ENCODE results near the gene POLE. TPM values are rescaled to one million over a fixed set of nuclear protein-coding genes. Genes with fewer than 3 reads are reported as not detected.

The POLE gene
- total RNA-seq, 2 donors from 2014 or later: 34.5 to 96.1 TPM

GRCh38 chr12:132662901-132663755, 24.0 kb downstream of the POLE start:
- no peak for TF ChIP-seq CTCF (IDR thresholded peaks at IDR 0.05)
- H3K36me3 ChIP-seq: peaks cover 4% of the 10 kb centered on the region
- no peak for DNase-seq
- no peak overlapping the region for H3K27ac ChIP-seq
- H3K9ac ChIP-seq (ENCODE audit: low read depth in 2 of 2, low read length in 2 of 2): no peak overlapping the region
- no peaks in the 10 kb centered on the region for H3K4me1 ChIP-seq
- intact Hi-C loops (cut with DNase I): no loop called here
- no peaks in the 10 kb centered on the region for H3K9me3 ChIP-seq
- no peak overlapping the region for H3K4me3 ChIP-seq
- H3K27me3 ChIP-seq: no peaks in the 10 kb centered on the region

GRCh38 chr12:132661972-132662371, 25.2 kb downstream of the POLE start:
- intact Hi-C loops (cut with DNase I): no loop called here
- H3K4me1 ChIP-seq: no peaks in the 10 kb centered on the region
- no peak for TF ChIP-seq CTCF (IDR thresholded peaks at IDR 0.05)
- no peak overlapping the region for H3K4me3 ChIP-seq
- no peaks in the 10 kb centered on the region for H3K36me3 ChIP-seq
- no peak for DNase-seq
- H3K27me3 ChIP-seq: no peaks in the 10 kb centered on the region
- no peak overlapping the region for H3K27ac ChIP-seq
- H3K9me3 ChIP-seq: no peaks in the 10 kb centered on the region
- H3K9ac ChIP-seq (ENCODE audit: low read depth in 2 of 2, low read length in 2 of 2): no peak overlapping the region

GRCh38 chr12:132660996-132661395, 26.1 kb downstream of the POLE start:
- no peaks in the 10 kb centered on the region for H3K27me3 ChIP-seq
- DNase-seq: no peak

GRCh38 chr12:132660052-132660451, 27.1 kb downstream of the POLE start:
- Histone ChIP-seq H3K27me3 (no peaks in the 10 kb centered on the region), H3K36me3 (no peaks in the 10 kb centered on the region), H3K4me3 (no peak overlapping the region), H3K27ac (no peak overlapping the region), H3K9ac (ENCODE audit: low read depth in 2 of 2, low read length in 2 of 2) (no peak overlapping the region), H3K9me3 (no peaks in the 10 kb centered on the region), H3K4me1 (no peaks in the 10 kb centered on the region)
- TF ChIP-seq CTCF (IDR thresholded peaks at IDR 0.05): no peak
- DNase-seq: no peak
- intact Hi-C loops (cut with DNase I): no loop called here

More at GRCh38 chr12:132660996-132661395, 26.1 kb downstream of the POLE start:
- H3K36me3 ChIP-seq: no peaks in the 10 kb centered on the region
- intact Hi-C loops (cut with DNase I): no loop called here
- H3K9me3 ChIP-seq: no peaks in the 10 kb centered on the region
- no peak overlapping the region for H3K9ac ChIP-seq (ENCODE audit: low read depth in 2 of 2, low read length in 2 of 2)
- no peak for TF ChIP-seq CTCF (IDR thresholded peaks at IDR 0.05)
- no peak overlapping the region for H3K27ac ChIP-seq
- H3K4me1 ChIP-seq: no peaks in the 10 kb centered on the region
- H3K4me3 ChIP-seq: no peak overlapping the region

GRCh38 chr12:132659146-132659545, 28.0 kb downstream of the POLE start:
- no peak overlapping the region for H3K9ac ChIP-seq (ENCODE audit: low read depth in 2 of 2, low read length in 2 of 2)
- H3K4me3 ChIP-seq: no peak overlapping the region
- H3K27ac ChIP-seq: no peak overlapping the region
- H3K4me1 ChIP-seq: no peaks in the 10 kb centered on the region
- no peaks in the 10 kb centered on the region for H3K36me3 ChIP-seq
- no peaks in the 10 kb centered on the region for H3K9me3 ChIP-seq
- no peaks in the 10 kb centered on the region for H3K27me3 ChIP-seq
- TF ChIP-seq CTCF (IDR thresholded peaks at IDR 0.05): no peak
- intact Hi-C loops (cut with DNase I): no loop called here
- no peak for DNase-seq

Data from colonic mucosa (tissue), 4 donors.